Endothelial cell of umbilical vein (primary cell): ENCODE data around the gene TMEM63B. TPM values are rescaled to one million over a fixed set of nuclear protein-coding genes. Genes with fewer than 3 reads are reported as not detected.

Source experiments
- BruUV-seq: library from RNA; stranded (reverse); fragments of 400-500 nt; replicated peaks from 2 replicates; lab custom pipeline; 2021; lab: Mats Ljungman, UMichigan
- CTCF ChIA-PET: fragments of 300-600, 350-600 bp; sonication (Branson Sonifier 250); formaldehyde crosslinking; loops from one replicate; lab custom pipeline; 2021; ENCODE audit warnings: antibody characterized with exemption, inconsistent platforms; lab: Charles Lee
- POLR2A ChIA-PET: fragments of 300-600, 350-600 bp; sonication (Branson Sonifier 250); formaldehyde crosslinking; loops from one replicate; lab custom pipeline; 2021; ENCODE audit warnings: antibody characterized with exemption, inconsistent platforms; lab: Charles Lee
- DNase-seq: peaks from one replicate; pipeline ENCODE4 v3.0.0-alpha.2; 2011; ENCODE audit warnings: low read depth, low spot score
- FAIRE-seq: peaks from 2 replicates; lab custom pipeline; 2011; peaks lifted over from hg19 to GRCh38; lab: Jason Lieb, UNC
- H2AFZ ChIP-seq: 2 replicates; pipeline ENCODE4 v1.6.0; 2012; ENCODE audit warnings: low read depth, low read length, control low read depth, inconsistent platforms
- H3K27ac ChIP-seq: 2 replicates; pipeline ENCODE4 v1.5.1; 2011; ENCODE audit warnings: low read depth, mild to moderate bottlenecking, control low read depth, low read length, moderate library complexity; ENCODE audit not compliant: insufficient read depth
- H3K27me3 ChIP-seq, 2 experiments: 2 replicates each; pipeline versions ENCODE4 v1.6.0 to v1.6.1; 2011; ENCODE audit warnings: low read length in 2 of 2, mixed read lengths in 1 of 2; ENCODE audit not compliant: control insufficient read depth in 2 of 2, insufficient read depth in 2 of 2
- H3K36me3 ChIP-seq, 2 experiments: 2 replicates in 1 of 2; 3 replicates in 1 of 2; pipeline ENCODE4 v1.5.1; 2011; ENCODE audit warnings: low read length in 2 of 2, mild to moderate bottlenecking in 1 of 2, moderate library complexity in 1 of 2; ENCODE audit not compliant: control insufficient read depth in 2 of 2, insufficient read depth in 2 of 2; ENCODE audit errors: extremely low read depth in 1 of 2
- H3K4me1 ChIP-seq: 3 replicates; pipeline ENCODE4 v1.5.1; 2011; ENCODE audit warnings: mild to moderate bottlenecking, low read length; ENCODE audit not compliant: control insufficient read depth, insufficient read depth; ENCODE audit errors: extremely low read depth
- H3K4me2 ChIP-seq: 2 replicates; pipeline ENCODE4 v1.6.1; 2011; ENCODE audit warnings: low read length, control low read depth, mixed read lengths; ENCODE audit not compliant: insufficient read depth
- H3K4me3 ChIP-seq, 3 experiments: fragments of 200-600 bp in 1 of 3; sonication (generic), shearing (Covaris generic) in 1 of 3; replicated peaks in 1 of 3; 2 replicates each; pipeline ENCODE4 v1.5.1; 2011 to 2016; ENCODE audit warnings: control low read depth in 3 of 3, low read length in 3 of 3, mild to moderate bottlenecking in 2 of 3, inconsistent platforms in 1 of 3, low read depth in 1 of 3, moderate library complexity in 1 of 3; ENCODE audit not compliant: insufficient read depth in 1 of 3
- H3K79me2 ChIP-seq: 2 replicates; pipeline ENCODE4 v1.6.0; 2012; ENCODE audit warnings: low read length, inconsistent platforms; ENCODE audit not compliant: control insufficient read depth, insufficient read depth
- H3K9ac ChIP-seq: replicated peaks from 2 replicates; pipeline ENCODE3; 2011; ENCODE audit warnings: low read length, control low read depth; ENCODE audit not compliant: insufficient read depth; ENCODE audit errors: extremely low read depth
- H3K9me1 ChIP-seq: replicated peaks from 3 replicates; pipeline ENCODE4 v1.6.0; 2011; ENCODE audit warnings: mild to moderate bottlenecking, low read length; ENCODE audit not compliant: control insufficient read depth, insufficient read depth; ENCODE audit errors: extremely low read depth
- H3K9me3 ChIP-seq: replicated peaks from 2 replicates; pipeline ENCODE4 v1.5.1; 2012; ENCODE audit warnings: low read length, inconsistent platforms; ENCODE audit not compliant: control insufficient read depth, insufficient read depth
- H4K20me1 ChIP-seq: replicated peaks from 2 replicates; pipeline ENCODE3; 2011; ENCODE audit warnings: mild to moderate bottlenecking, low read length; ENCODE audit not compliant: control insufficient read depth, insufficient read depth; ENCODE audit errors: extremely low read depth
- EZH2 ChIP-seq: IDR thresholded peaks from 2 replicates; pipeline ENCODE4 v1.6.1; 2012; ENCODE audit warnings: borderline replicate concordance, low read depth, mild to moderate bottlenecking, moderate library complexity, low read length, inconsistent platforms; ENCODE audit not compliant: severe bottlenecking
- FOS ChIP-seq: IDR thresholded peaks from 2 replicates; pipeline ENCODE4 v1.6.1; 2011; ENCODE audit warnings: mild to moderate bottlenecking, low read length, moderate library complexity, borderline replicate concordance; ENCODE audit not compliant: insufficient read depth
- GATA2 ChIP-seq: IDR thresholded peaks from 2 replicates; pipeline ENCODE4 v1.7.0; 2011; ENCODE audit warnings: low read depth, mild to moderate bottlenecking, moderate library complexity, mixed read lengths, low read length; ENCODE audit not compliant: insufficient read length, insufficient read depth
- JUN ChIP-seq: IDR thresholded peaks from 2 replicates; pipeline ENCODE4 v1.6.1; 2011; ENCODE audit warnings: borderline replicate concordance, low read depth; ENCODE audit not compliant: insufficient read length, insufficient read depth
- MAX ChIP-seq: IDR thresholded peaks from 2 replicates; pipeline ENCODE4 v1.6.1; 2011; ENCODE audit not compliant: insufficient read depth, insufficient read length
- MYC ChIP-seq: IDR thresholded peaks from one replicate; pipeline ENCODE4 v1.6.1; 2011; ENCODE audit warnings: mild to moderate bottlenecking, low read depth, low read length
- POLR2A ChIP-seq: IDR thresholded peaks from 2 replicates; pipeline ENCODE4 v1.6.1; 2012; ENCODE audit warnings: low read depth, mild to moderate bottlenecking, control low read depth, low read length
- POLR2AphosphoS5 ChIP-seq: IDR thresholded peaks from 2 replicates; pipeline ENCODE4 v1.6.1; 2012; ENCODE audit warnings: low read depth, mild to moderate bottlenecking, control low read depth, low read length, moderate library complexity; ENCODE audit not compliant: insufficient read depth
- dilution Hi-C: fragments of 300-500 bp; cut with MboI; formaldehyde crosslinking; loops from one replicate; pipeline ENCODE4 v1.15.0; 2019; ENCODE audit warnings: low sequenced_read_pairs; ENCODE audit not compliant: extremely low pct_ligation_motif_present
- intact Hi-C: fragments of 100-400 bp; cut with micrococcal nuclease; formaldehyde crosslinking; loops from one replicate; pipeline ENCODE4 v1.10.0; 2022
- polyA plus RNA-seq, 4 experiments: library from polyadenylated mRNA; depleted of rRNA in 3 of 4; stranded (reverse) in 3 of 4; unstranded in 1 of 4; fragments of >200 nt; gene quantifications; 2 replicates each; pipeline versions ENCODE4 v1.2.1 to v1.2.3, GENCODE V29; 2011 to 2012; ENCODE audit warnings: missing spikeins in 1 of 4
- total RNA-seq: library from RNA; stranded (reverse); gene quantifications from 2 replicates; pipeline ENCODE4 v1.2.3, GENCODE V29; 2021
- TF ChIP-seq, protein P1 (sequence below), 2 donors: IDR thresholded peaks; 1 replicate in 1 of 2; 2 replicates in 1 of 2; pipeline ENCODE4 v1.5.1; 2011; ENCODE audit warnings: low read length in 2 of 2, mild to moderate bottlenecking in 2 of 2, moderate library complexity in 2 of 2, control low read depth in 1 of 2, inconsistent platforms in 1 of 2, low read depth in 1 of 2; ENCODE audit not compliant: insufficient read depth in 1 of 2; ENCODE audit errors: extremely low read depth in 1 of 2

TMEM63B gene
- total and polyA plus RNA-seq, 2 donors (not counting 3 experiments of a cell fraction or from before 2014, with no cell fraction given), result 49.7 to 56.1 TPM

- no peaks in the 10 kb centered on the region for H4K20me1 ChIP-seq
- H2AFZ ChIP-seq, result no peak overlapping the region
- no peaks in the 10 kb centered on the region for H3K9me1 ChIP-seq
- H3K36me3 ChIP-seq, result no peaks in the 10 kb centered on the region
- peaks cover 87% of the 10 kb centered on the region for H3K79me2 ChIP-seq
- DNase-seq (no peak), FAIRE-seq (no peak)
- no TSS peak for BruUV-seq
- no peak overlapping the region for H3K27ac ChIP-seq
- H3K4me2 ChIP-seq, result no peak overlapping the region
- no peaks in the 10 kb centered on the region for H3K9me3 ChIP-seq
- intact Hi-C loops (no loop called here), dilution Hi-C loops (no loop called here)
- TF ChIP-seq MYC (no peak), JUN (no peak), FOS (no peak), MAX (no peak), GATA2 (no peak), EZH2 (no peak), POLR2AphosphoS5 (no peak), POLR2A (no peak)
- TF ChIP-seq, protein P1, sequence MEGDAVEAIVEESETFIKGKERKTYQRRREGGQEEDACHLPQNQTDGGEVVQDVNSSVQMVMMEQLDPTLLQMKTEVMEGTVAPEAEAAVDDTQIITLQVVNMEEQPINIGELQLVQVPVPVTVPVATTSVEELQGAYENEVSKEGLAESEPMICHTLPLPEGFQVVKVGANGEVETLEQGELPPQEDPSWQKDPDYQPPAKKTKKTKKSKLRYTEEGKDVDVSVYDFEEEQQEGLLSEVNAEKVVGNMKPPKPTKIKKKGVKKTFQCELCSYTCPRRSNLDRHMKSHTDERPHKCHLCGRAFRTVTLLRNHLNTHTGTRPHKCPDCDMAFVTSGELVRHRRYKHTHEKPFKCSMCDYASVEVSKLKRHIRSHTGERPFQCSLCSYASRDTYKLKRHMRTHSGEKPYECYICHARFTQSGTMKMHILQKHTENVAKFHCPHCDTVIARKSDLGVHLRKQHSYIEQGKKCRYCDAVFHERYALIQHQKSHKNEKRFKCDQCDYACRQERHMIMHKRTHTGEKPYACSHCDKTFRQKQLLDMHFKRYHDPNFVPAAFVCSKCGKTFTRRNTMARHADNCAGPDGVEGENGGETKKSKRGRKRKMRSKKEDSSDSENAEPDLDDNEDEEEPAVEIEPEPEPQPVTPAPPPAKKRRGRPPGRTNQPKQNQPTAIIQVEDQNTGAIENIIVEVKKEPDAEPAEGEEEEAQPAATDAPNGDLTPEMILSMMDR (IDR thresholded peaks at IDR 0.05; ENCODE audit: extremely low read depth in 1 of 2, insufficient read depth in 1 of 2, low read depth in 1 of 2, low read length in 2 of 2), result no peak
- peaks cover 61% of the 10 kb centered on the region for H3K4me1 ChIP-seq
- ChIA-PET POLR2A (no interaction called here), CTCF (no interaction called here)
- no peak overlapping the region for H3K9ac ChIP-seq
- H3K4me3 ChIP-seq, result no peak overlapping the region
- H3K27me3 ChIP-seq, result no peaks in the 10 kb centered on the region
Measured at GRCh38 chr6:44119704-44120262, 7.6 kb upstream of the TMEM63B start.
